A549 (cell line): Measurements from ENCODE around the gene IZUMO1R. TPM values are rescaled to one million over a fixed set of nuclear protein-coding genes. Genes with fewer than 3 reads are reported as not detected.

Experiments
- ATAC-seq, 2 experiments: fragments of 200-7000 bp in 1 of 2; fragments of >200 bp in 1 of 2; cut with Nextera tagmentation in 1 of 2; cut with Tn5 transposase in 1 of 2; 3 replicates each; pipeline versions ENCODE4 v1.8.0 to v1.9.1; 2018 to 2020; ENCODE audit warnings: mild to moderate bottlenecking in 1 of 2, moderate library complexity in 1 of 2
- CTCF ChIA-PET: fragments of 300-600 bp; sonication (Branson Sonifier 250); formaldehyde crosslinking; extraction: SDS; loops from one replicate; lab custom pipeline; 2021; ENCODE audit warnings: antibody characterized with exemption, inconsistent platforms; lab: Yijun Ruan, JAX
- POLR2A ChIA-PET: fragments of 350-600 bp; formaldehyde crosslinking; extraction: SDS; loops from one replicate; lab custom pipeline; 2021; ENCODE audit warnings: antibody characterized with exemption, inconsistent platforms; lab: Yijun Ruan, JAX
- DNase-seq, 2 experiments: peaks; one replicate each; pipeline versions ENCODE4 v3.0.0 to v3.0.0-alpha.2; 2011 to 2016; ENCODE audit warnings: low read depth in 1 of 2, low spot score in 1 of 2
- FAIRE-seq: peaks from 2 replicates; lab custom pipeline; 2011; peaks lifted over from hg19 to GRCh38; lab: Jason Lieb, UNC
- H3K27ac ChIP-seq, 2 experiments: fragments of >200 bp; sonication (Bioruptor Twin); formaldehyde crosslinking; 3 replicates each; pipeline ENCODE4 v1.5.1; 2016 to 2017
- H3K4me1 ChIP-seq: fragments of >200 bp; sonication (Bioruptor Twin); formaldehyde crosslinking; 3 replicates; pipeline ENCODE4 v1.6.1; 2016
- H3K4me2 ChIP-seq: fragments of >200 bp; sonication (Bioruptor Twin); formaldehyde crosslinking; 3 replicates; pipeline ENCODE4 v1.6.1; 2016
- H3K4me3 ChIP-seq: fragments of >200 bp; sonication (Bioruptor Twin); formaldehyde crosslinking; 3 replicates; pipeline ENCODE4 v1.5.1; 2016
- H3K9me3 ChIP-seq: fragments of >200 bp; sonication (Bioruptor Twin); formaldehyde crosslinking; 3 replicates; pipeline ENCODE4 v1.6.1; 2016
- BHLHE40 ChIP-seq: IDR thresholded peaks from 2 replicates; pipeline ENCODE4 v1.6.1; 2012; ENCODE audit warnings: low read depth, low read length, inconsistent platforms
- CBX2 ChIP-seq: fragments of 200-600 bp; sonication (generic); IDR thresholded peaks from 2 replicates; pipeline ENCODE4 v1.6.1; 2016; ENCODE audit warnings: low read depth, mild to moderate bottlenecking, borderline replicate concordance
- CBX8 ChIP-seq: fragments of 200-600 bp; sonication (generic); IDR thresholded peaks from 2 replicates; pipeline ENCODE4 v1.6.1; 2016
- EHF ChIP-seq: fragments of 250-450 bp; sonication (Bioruptor Pico); IDR thresholded peaks from 2 replicates; pipeline ENCODE4 v1.5.0; 2020; ENCODE audit warnings: mild to moderate bottlenecking
- EP300 ChIP-seq, 2 experiments: fragments of >200 bp; sonication (Bioruptor Twin); formaldehyde crosslinking; IDR thresholded peaks; 2 replicates in 1 of 2; 3 replicates in 1 of 2; pipeline ENCODE4 v1.6.1; 2016 to 2017
- ESRRA ChIP-seq: fragments of 150-350 bp; IDR thresholded peaks from 2 replicates; pipeline ENCODE4 v1.6.1; 2014; ENCODE audit warnings: mild to moderate bottlenecking, low read length, borderline replicate concordance
- FOSB ChIP-seq: fragments of 250-450 bp; sonication (Bioruptor Pico); IDR thresholded peaks from 2 replicates; pipeline ENCODE4 v1.5.0; 2020; ENCODE audit warnings: mild to moderate bottlenecking, moderate library complexity
- HDAC2 ChIP-seq: fragments of 200-600 bp; sonication (generic); IDR thresholded peaks from 2 replicates; pipeline ENCODE4 v1.6.1; 2016
- HOXB13 ChIP-seq: fragments of 250-450 bp; sonication (Bioruptor Pico); IDR thresholded peaks from 2 replicates; pipeline ENCODE4 v1.5.0; 2020; ENCODE audit warnings: low read depth, mild to moderate bottlenecking, moderate library complexity
- JUN ChIP-seq, 2 experiments: fragments of >200 bp; sonication (Bioruptor Twin); formaldehyde crosslinking; IDR thresholded peaks; 2 replicates in 1 of 2; 3 replicates in 1 of 2; pipeline ENCODE4 v1.6.1; 2016 to 2017
- KDM1A ChIP-seq: fragments of 200-600 bp; sonication (generic); IDR thresholded peaks from 2 replicates; pipeline ENCODE4 v1.6.1; 2016; ENCODE audit warnings: low read depth, mild to moderate bottlenecking
- MAZ ChIP-seq: fragments of 150-350 bp; IDR thresholded peaks from 2 replicates; pipeline ENCODE4 v1.6.1; 2014; ENCODE audit warnings: antibody characterized with exemption, low read depth, low read length, borderline replicate concordance
- NFE2L2 ChIP-seq: fragments of 150-350 bp; conservative IDR thresholded peaks from 2 replicates; pipeline ENCODE4 v1.6.1; 2014; ENCODE audit warnings: low read length
- PHF8 ChIP-seq: fragments of 200-600 bp; sonication (generic); IDR thresholded peaks from 2 replicates; pipeline ENCODE4 v1.6.1; 2016; ENCODE audit warnings: low read depth, mild to moderate bottlenecking, antibody characterized with exemption, moderate library complexity, borderline replicate concordance
- RCOR1 ChIP-seq: fragments of 150-350 bp; IDR thresholded peaks from 2 replicates; pipeline ENCODE4 v1.6.1; 2014; ENCODE audit warnings: antibody characterized with exemption, low read length, low read depth
- RFX5 ChIP-seq: fragments of 450-650 bp; IDR thresholded peaks from 2 replicates; pipeline ENCODE4 v1.7.1; 2014; ENCODE audit warnings: antibody characterized with exemption, mild to moderate bottlenecking, moderate library complexity
- RNF2 ChIP-seq: fragments of 200-600 bp; sonication (generic); IDR thresholded peaks from 2 replicates; pipeline ENCODE4 v1.6.1; 2016; ENCODE audit warnings: low read depth, mild to moderate bottlenecking, antibody characterized with exemption, moderate library complexity, borderline replicate concordance
- ZNF302 ChIP-seq: fragments of 250-450 bp; sonication (Bioruptor Pico); IDR thresholded peaks from 2 replicates; pipeline ENCODE4 v1.9.0; 2021; ENCODE audit warnings: inconsistent platforms, mild to moderate bottlenecking, moderate library complexity
- ZSCAN20 ChIP-seq: fragments of 250-450 bp; sonication (Bioruptor Pico); IDR thresholded peaks from 2 replicates; pipeline ENCODE4 v1.8.0; 2022; ENCODE audit warnings: mild to moderate bottlenecking, moderate library complexity
- WGBS: methylation state at CpG from one replicate; pipeline ENCODE4 v1.1.6; 2017; ENCODE audit errors: missing lambda C conversion rate; 5-methylcytosine and 5-hydroxymethylcytosine counted together
- polyA plus RNA-seq, 4 experiments: library from polyadenylated mRNA; depleted of rRNA in 3 of 4; stranded (reverse); fragments of >200 nt; fragmentation: RNase III in 1 of 4; extraction: RNeasy Plus Mini Kit Qiagen cat#74134 plus additional on column Dnase treatment in 1 of 4; gene quantifications; 2 replicates in 3 of 4; 3 replicates in 1 of 4; pipeline ENCODE4 v1.2.3, GENCODE V29; 2011 to 2017
- TF ChIP-seq, protein P1 (sequence below): IDR thresholded peaks from 2 replicates; pipeline ENCODE4 v1.6.1; 2012; ENCODE audit warnings: low read depth, borderline replicate concordance
- TF ChIP-seq, protein P2 (sequence below): fragments of >200 bp; sonication (Bioruptor Twin); formaldehyde crosslinking; IDR thresholded peaks from 3 replicates; pipeline ENCODE4 v1.5.1; 2016
- TF ChIP-seq, protein P3 (sequence below): fragments of 200-600 bp; sonication (generic); IDR thresholded peaks from 2 replicates; pipeline ENCODE4 v1.6.1; 2016; ENCODE audit warnings: antibody characterized with exemption, mild to moderate bottlenecking, moderate library complexity
- TF ChIP-seq, protein P4 (sequence below): fragments of 150-350 bp; IDR thresholded peaks from 2 replicates; pipeline ENCODE4 v1.6.1; 2014; ENCODE audit warnings: low read depth, mild to moderate bottlenecking, low read length
- TF ChIP-seq, protein P5 (sequence below): fragments of 450-650 bp; IDR thresholded peaks from 2 replicates; pipeline ENCODE4 v1.6.1; 2014; ENCODE audit warnings: antibody characterized with exemption

Gene IZUMO1R
- polyA plus RNA-seq, 2 of the 4 experiments (the other 2 are of a cell fraction): not detected

DNA sequence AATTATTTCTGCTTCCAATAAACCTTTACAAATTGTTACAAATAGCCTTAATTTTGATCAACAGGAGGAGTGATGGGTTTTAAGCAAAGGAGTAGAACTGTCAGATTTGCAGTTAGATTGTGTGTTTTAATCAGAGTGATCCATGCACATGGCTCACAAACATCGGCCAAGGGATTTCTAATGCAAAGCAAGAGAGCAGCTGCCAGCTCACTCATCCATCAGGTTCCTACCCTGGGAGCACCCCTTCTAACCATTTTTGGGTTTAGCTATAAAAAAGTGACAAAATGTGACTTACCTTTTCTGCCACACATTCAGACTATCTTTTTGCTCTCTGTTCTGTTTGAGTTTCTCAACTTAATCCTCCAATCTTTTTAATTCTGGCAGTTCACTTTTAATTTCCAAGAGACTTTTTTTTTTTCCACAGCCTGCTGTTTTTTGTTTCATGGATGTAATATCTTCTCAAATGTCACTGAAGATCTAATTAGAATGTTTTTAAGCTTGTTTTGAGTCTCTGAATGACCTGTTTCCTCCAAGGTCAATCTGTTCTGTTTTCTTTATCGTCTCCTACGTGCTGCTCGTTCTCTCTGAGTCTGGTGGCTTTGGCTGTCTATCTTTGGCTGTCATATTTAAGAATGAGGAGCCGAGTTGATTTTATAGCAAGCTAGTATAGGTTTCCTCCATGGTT is 6.0 kb downstream of the IZUMO1R start (continued):
- TF ChIP-seq HOXB13 (CRISPR knock-in tag) (no peak), PHF8 (no peak), CBX2 (no peak), ZNF302 (CRISPR knock-in tag) (no peak), HDAC2 (no peak), RCOR1 (no peak), BHLHE40 (no peak)

DNA sequence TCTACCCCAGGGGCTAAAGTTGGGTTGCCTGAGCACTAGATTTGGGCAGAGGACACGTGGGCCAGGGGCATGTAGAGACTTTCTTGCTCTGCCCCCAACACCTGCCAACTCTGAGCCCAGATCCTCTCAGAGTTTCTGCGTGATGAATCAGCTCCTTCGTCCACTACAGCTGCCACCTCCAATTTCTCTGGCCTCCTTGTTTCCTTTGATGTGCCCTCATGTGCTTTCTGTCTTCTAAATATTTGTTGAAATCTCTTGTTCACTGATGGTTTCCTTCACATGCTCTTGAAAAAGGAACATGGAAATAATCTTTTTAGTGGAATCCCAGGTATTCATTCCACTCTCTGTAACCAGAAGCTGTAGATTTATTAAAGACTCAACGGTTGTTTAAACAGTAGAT is 8.0 kb downstream of the IZUMO1R start:
- Histone ChIP-seq H3K4me2 (no peak overlapping the region), H3K4me3 (no peak overlapping the region), H3K9me3 (no peaks in the 10 kb centered on the region), H3K4me1 (no peaks in the 10 kb centered on the region), H3K27ac (no peak overlapping the region)
- TF ChIP-seq, protein P1, sequence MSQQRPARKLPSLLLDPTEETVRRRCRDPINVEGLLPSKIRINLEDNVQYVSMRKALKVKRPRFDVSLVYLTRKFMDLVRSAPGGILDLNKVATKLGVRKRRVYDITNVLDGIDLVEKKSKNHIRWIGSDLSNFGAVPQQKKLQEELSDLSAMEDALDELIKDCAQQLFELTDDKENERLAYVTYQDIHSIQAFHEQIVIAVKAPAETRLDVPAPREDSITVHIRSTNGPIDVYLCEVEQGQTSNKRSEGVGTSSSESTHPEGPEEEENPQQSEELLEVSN: no peak
- TF ChIP-seq, protein P2, sequence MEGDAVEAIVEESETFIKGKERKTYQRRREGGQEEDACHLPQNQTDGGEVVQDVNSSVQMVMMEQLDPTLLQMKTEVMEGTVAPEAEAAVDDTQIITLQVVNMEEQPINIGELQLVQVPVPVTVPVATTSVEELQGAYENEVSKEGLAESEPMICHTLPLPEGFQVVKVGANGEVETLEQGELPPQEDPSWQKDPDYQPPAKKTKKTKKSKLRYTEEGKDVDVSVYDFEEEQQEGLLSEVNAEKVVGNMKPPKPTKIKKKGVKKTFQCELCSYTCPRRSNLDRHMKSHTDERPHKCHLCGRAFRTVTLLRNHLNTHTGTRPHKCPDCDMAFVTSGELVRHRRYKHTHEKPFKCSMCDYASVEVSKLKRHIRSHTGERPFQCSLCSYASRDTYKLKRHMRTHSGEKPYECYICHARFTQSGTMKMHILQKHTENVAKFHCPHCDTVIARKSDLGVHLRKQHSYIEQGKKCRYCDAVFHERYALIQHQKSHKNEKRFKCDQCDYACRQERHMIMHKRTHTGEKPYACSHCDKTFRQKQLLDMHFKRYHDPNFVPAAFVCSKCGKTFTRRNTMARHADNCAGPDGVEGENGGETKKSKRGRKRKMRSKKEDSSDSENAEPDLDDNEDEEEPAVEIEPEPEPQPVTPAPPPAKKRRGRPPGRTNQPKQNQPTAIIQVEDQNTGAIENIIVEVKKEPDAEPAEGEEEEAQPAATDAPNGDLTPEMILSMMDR: no peak
- TF ChIP-seq, protein P3, sequence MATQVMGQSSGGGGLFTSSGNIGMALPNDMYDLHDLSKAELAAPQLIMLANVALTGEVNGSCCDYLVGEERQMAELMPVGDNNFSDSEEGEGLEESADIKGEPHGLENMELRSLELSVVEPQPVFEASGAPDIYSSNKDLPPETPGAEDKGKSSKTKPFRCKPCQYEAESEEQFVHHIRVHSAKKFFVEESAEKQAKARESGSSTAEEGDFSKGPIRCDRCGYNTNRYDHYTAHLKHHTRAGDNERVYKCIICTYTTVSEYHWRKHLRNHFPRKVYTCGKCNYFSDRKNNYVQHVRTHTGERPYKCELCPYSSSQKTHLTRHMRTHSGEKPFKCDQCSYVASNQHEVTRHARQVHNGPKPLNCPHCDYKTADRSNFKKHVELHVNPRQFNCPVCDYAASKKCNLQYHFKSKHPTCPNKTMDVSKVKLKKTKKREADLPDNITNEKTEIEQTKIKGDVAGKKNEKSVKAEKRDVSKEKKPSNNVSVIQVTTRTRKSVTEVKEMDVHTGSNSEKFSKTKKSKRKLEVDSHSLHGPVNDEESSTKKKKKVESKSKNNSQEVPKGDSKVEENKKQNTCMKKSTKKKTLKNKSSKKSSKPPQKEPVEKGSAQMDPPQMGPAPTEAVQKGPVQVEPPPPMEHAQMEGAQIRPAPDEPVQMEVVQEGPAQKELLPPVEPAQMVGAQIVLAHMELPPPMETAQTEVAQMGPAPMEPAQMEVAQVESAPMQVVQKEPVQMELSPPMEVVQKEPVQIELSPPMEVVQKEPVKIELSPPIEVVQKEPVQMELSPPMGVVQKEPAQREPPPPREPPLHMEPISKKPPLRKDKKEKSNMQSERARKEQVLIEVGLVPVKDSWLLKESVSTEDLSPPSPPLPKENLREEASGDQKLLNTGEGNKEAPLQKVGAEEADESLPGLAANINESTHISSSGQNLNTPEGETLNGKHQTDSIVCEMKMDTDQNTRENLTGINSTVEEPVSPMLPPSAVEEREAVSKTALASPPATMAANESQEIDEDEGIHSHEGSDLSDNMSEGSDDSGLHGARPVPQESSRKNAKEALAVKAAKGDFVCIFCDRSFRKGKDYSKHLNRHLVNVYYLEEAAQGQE: no peak
- TF ChIP-seq FOSB (CRISPR knock-in tag) (no peak), EP300 (IDR thresholded peaks at IDR 0.05) (no peak), RFX5 (no peak), NFE2L2 (no peak), EHF (no peak), MAZ (no peak), BHLHE40 (no peak)
- TF ChIP-seq, protein P4, sequence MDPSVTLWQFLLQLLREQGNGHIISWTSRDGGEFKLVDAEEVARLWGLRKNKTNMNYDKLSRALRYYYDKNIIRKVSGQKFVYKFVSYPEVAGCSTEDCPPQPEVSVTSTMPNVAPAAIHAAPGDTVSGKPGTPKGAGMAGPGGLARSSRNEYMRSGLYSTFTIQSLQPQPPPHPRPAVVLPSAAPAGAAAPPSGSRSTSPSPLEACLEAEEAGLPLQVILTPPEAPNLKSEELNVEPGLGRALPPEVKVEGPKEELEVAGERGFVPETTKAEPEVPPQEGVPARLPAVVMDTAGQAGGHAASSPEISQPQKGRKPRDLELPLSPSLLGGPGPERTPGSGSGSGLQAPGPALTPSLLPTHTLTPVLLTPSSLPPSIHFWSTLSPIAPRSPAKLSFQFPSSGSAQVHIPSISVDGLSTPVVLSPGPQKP: no peak
- FAIRE-seq (no peak), ATAC-seq (no peak), DNase-seq (no peak)
- WGBS: 30% methylated on average over 4 of the region's 4 CpGs
- ChIA-PET CTCF (no interaction called here), POLR2A (no interaction called here)

DNA sequence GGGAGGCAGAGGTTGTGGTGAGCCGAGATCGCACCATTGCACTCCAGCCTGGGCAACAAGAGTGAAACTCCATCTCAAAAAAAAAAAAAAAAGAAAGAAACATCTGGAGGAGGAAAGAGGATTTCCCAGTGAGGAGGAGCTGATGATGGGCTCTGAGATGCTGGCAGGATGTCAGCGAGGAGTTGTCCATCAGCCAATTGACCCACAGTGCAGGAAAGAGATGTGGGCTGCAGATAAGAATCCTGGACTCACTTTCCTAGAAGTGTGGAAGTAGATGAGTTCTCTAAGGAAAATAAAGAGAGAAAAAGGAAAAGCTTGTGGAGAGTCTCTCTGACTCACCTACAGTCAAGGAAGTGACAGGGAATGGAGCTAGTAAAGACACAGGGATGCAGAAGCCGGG is 9.7 kb downstream of the IZUMO1R start:
- WGBS: 31% methylated on average over 4 of the region's 4 CpGs
- CTCF ChIA-PET: no interaction called here
- TF ChIP-seq, protein P5, sequence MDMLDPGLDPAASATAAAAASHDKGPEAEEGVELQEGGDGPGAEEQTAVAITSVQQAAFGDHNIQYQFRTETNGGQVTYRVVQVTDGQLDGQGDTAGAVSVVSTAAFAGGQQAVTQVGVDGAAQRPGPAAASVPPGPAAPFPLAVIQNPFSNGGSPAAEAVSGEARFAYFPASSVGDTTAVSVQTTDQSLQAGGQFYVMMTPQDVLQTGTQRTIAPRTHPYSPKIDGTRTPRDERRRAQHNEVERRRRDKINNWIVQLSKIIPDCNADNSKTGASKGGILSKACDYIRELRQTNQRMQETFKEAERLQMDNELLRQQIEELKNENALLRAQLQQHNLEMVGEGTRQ: no peak
- no peak for TF ChIP-seq EP300 (IDR thresholded peaks at IDR 0.05)
- no peak for TF ChIP-seq KDM1A
- no peak for TF ChIP-seq ZSCAN20 (CRISPR knock-in tag)
- no peak for TF ChIP-seq ESRRA
- TF ChIP-seq JUN (IDR thresholded peaks at IDR 0.05): no peak
- TF ChIP-seq RNF2: no peak
- TF ChIP-seq, protein P3: no peak
- TF ChIP-seq CBX8: no peak

More for the DNA sequence above, 9.7 kb downstream of the IZUMO1R start:
- ATAC-seq (no peak), FAIRE-seq (no peak), DNase-seq (no peak)
- Histone ChIP-seq H3K4me2 (no peak overlapping the region), H3K27ac (no peak overlapping the region), H3K9me3 (no peaks in the 10 kb centered on the region), H3K4me1 (no peaks in the 10 kb centered on the region), H3K4me3 (no peak overlapping the region)
- POLR2A ChIA-PET: no interaction called here
